HEK293 (cell line): Measurements from ENCODE around the gene B4GALT6.

Source experiments
- CTCF ChIP-seq: fragments of 450-650 bp; formaldehyde crosslinking; IDR thresholded peaks from 2 replicates; pipeline ENCODE4 v1.5.1; 2016; ENCODE audit warnings: missing biosample characterization, missing genetic modification characterization
- KLF1 ChIP-seq: fragments of 450-650 bp; formaldehyde crosslinking; IDR thresholded peaks from 2 replicates; pipeline ENCODE4 v1.5.1; 2016; ENCODE audit warnings: missing biosample characterization, missing genetic modification characterization
- MZF1 ChIP-seq: fragments of 450-650 bp; formaldehyde crosslinking; IDR thresholded peaks from 2 replicates; pipeline ENCODE4 v1.5.1; 2017; ENCODE audit warnings: missing biosample characterization, missing genetic modification characterization, borderline replicate concordance
- ZNF184 ChIP-seq: fragments of 450-650 bp; IDR thresholded peaks from 2 replicates; pipeline ENCODE4 v1.5.1; 2018; ENCODE audit warnings: missing biosample characterization, mild to moderate bottlenecking, missing genetic modification characterization
- ZNF274 ChIP-seq, 2 experiments: fragments of 200-500 bp in 1 of 2; fragments of 450-650 bp in 1 of 2; sonication (Bioruptor generic) in 1 of 2; formaldehyde crosslinking in 1 of 2; IDR thresholded peaks; 2 replicates each; pipeline versions ENCODE4 v1.5.1 to v1.6.1; 2014 to 2016; ENCODE audit warnings: borderline replicate concordance in 1 of 2, inconsistent platforms in 1 of 2, low read length in 1 of 2, missing biosample characterization in 1 of 2, missing genetic modification characterization in 1 of 2
- ZNF560 ChIP-seq: fragments of 450-650 bp; formaldehyde crosslinking; IDR thresholded peaks from 2 replicates; pipeline ENCODE4 v1.5.1; 2017; ENCODE audit warnings: missing biosample characterization, missing genetic modification characterization, borderline replicate concordance

GRCh38 chr18:31591113-31591512, 93.3 kb downstream of the B4GALT6 start:
- TF ChIP-seq KLF1 (tag by site-specific recombination), result no peak
- TF ChIP-seq CTCF, result no peak
- TF ChIP-seq ZNF560 (tag by site-specific recombination), result no peak
- no peak for TF ChIP-seq ZNF274 (IDR thresholded peaks at IDR 0.05; ENCODE audit: low read length)
- TF ChIP-seq ZNF274 (tag by site-specific recombination; IDR thresholded peaks at IDR 0.05; ENCODE audit: borderline replicate concordance), result no peak
- no peak for TF ChIP-seq MZF1 (tag by site-specific recombination)
- TF ChIP-seq ZNF184, result no peak
